ENCODE measurements around the gene TAB2. TPM values are rescaled to one million over a fixed set of nuclear protein-coding genes. Genes with fewer than 3 reads are reported as not detected.

TAB2 gene
- total and polyA plus RNA-seq, 2 of the 8 experiments (the other 6 are each of a cell fraction or from before 2014, with no cell fraction given), result 40.4 to 63.0 TPM

- H3K4me1 ChIP-seq (replicated peaks in 1 of 4; ENCODE audit: control insufficient read depth in 3 of 4, insufficient read depth in 4 of 4, low read length in 3 of 4), result no peaks in the 10 kb centered on the region
- H3K27me3 ChIP-seq (replicated peaks in 1 of 4; ENCODE audit: control insufficient read depth in 3 of 4, extremely low read depth in 1 of 4, insufficient read depth in 3 of 4, low read length in 3 of 4), result no peaks in the 10 kb centered on the region
- no peak overlapping the region for H4K91ac ChIP-seq (replicated peaks; ENCODE audit: insufficient read length, low read length)
- no peaks in the 10 kb centered on the region for H3K23me2 ChIP-seq (ENCODE audit: low read depth, low read length)
- H2BK20ac ChIP-seq (ENCODE audit: low read length), result no peak overlapping the region
- H3K79me2 ChIP-seq (ENCODE audit: control insufficient read depth in 1 of 2, insufficient read depth in 2 of 2, low read length in 2 of 2), result peaks cover 0 to 52% of the 10 kb centered on the region in 2 experiments; a peak in 3 of 4 replicates
- no peak overlapping the region for H3K9ac ChIP-seq (replicated peaks in 1 of 4; ENCODE audit: extremely low read depth in 1 of 4, low read depth in 3 of 4, low read length in 3 of 4)
- no peak overlapping the region for H3K18ac ChIP-seq (ENCODE audit: extremely low read depth, low read length)
- H2BK120ac ChIP-seq (replicated peaks; ENCODE audit: low read depth, low read length), result no peak overlapping the region
- H3K23ac ChIP-seq (ENCODE audit: insufficient read length), result no peak overlapping the region
- H3K14ac ChIP-seq (ENCODE audit: insufficient read length), result no peak overlapping the region
- ChIA-PET CTCF (ENCODE audit: partially characterized antibody) (interaction anchor here (0.9 kb wide), 2 partner anchors 9 to 60 kb away, joined by 3 to 5 read pairs; no protein-coding TSS in a partner anchor), POLR2A (ENCODE audit: partially characterized antibody) (interaction anchor here (1.4 kb wide), 1 partner anchor 55 kb away, joined by 4 read pairs; no protein-coding TSS in a partner anchor)
- H3K4ac ChIP-seq (replicated peaks; ENCODE audit: insufficient read length, low read depth, low read length), result no peak overlapping the region
- H3K27ac ChIP-seq (ENCODE audit: low read depth, low read length), result no peak overlapping the region
- no peak overlapping the region for H2AFZ ChIP-seq (ENCODE audit: low read length)
- H4K8ac ChIP-seq (ENCODE audit: extremely low read depth, insufficient read depth, low read length), result no peak overlapping the region
- H2BK5ac ChIP-seq (ENCODE audit: low read depth, low read length), result no peak overlapping the region
- H3K79me1 ChIP-seq (ENCODE audit: low read depth, low read length), result no peaks in the 10 kb centered on the region
- H3K4me3 ChIP-seq (ENCODE audit: extremely low read depth in 1 of 4, insufficient read depth in 2 of 4, low read depth in 3 of 4, low read length in 4 of 4), result no peak overlapping the region
- H3K36me3 ChIP-seq (ENCODE audit: control insufficient read depth in 2 of 4, insufficient read depth in 4 of 4, low read length in 3 of 4), result peaks cover 0 to 12% (median 0%) of the 10 kb centered on the region in 4 experiments; a peak in 2 of 8 replicates
- no peak overlapping the region for H2BK15ac ChIP-seq (ENCODE audit: low read length)
- H4K5ac ChIP-seq (ENCODE audit: insufficient read length, low read depth, low read length), result no peak overlapping the region
- DNase-seq (ENCODE audit: low read depth in 1 of 2, low spot score in 2 of 2) (no peak), FAIRE-seq (no peak)
- no peak overlapping the region for H2AK5ac ChIP-seq (ENCODE audit: low read depth, low read length)
- H3K9me3 ChIP-seq (ENCODE audit: insufficient read depth in 2 of 2, low read depth in 1 of 2, low read length in 1 of 2), result no peaks in the 10 kb centered on the region
- no peak overlapping the region for H3K4me2 ChIP-seq (ENCODE audit: insufficient read depth in 1 of 2, low read depth in 2 of 2, low read length in 2 of 2)
- WGBS, 2 experiments (ENCODE audit: extremely low coverage in 1 of 2, insufficient coverage in 1 of 2, insufficient read length in 1 of 2, insufficient replicate concordance in 2 of 2, low coverage in 1 of 2, low lambda C conversion rate in 2 of 2, missing lambda C conversion rate in 1 of 2), result 81% methylated on average over 2 of the region's 2 CpGs; no CpG with 5 or more reads in 1 of the 2 experiments
- H3K56ac ChIP-seq (replicated peaks; ENCODE audit: insufficient read length, low read depth, low read length), result no peak overlapping the region
- H2BK12ac ChIP-seq (ENCODE audit: low read depth, low read length), result no peak overlapping the region
- peaks cover 1% of the 10 kb centered on the region in 2 experiments for H4K20me1 ChIP-seq (replicated peaks in 1 of 2; ENCODE audit: control insufficient read depth in 1 of 2, insufficient read depth in 2 of 2, low read length in 2 of 2)
Measured at GRCh38 chr6:149372062-149372461, 54.5 kb downstream of the TAB2 start.
